Mesothelial cell of epicardium (in vitro differentiated cells): ENCODE data around the gene FAHD1. TPM values are rescaled to one million over a fixed set of nuclear protein-coding genes. Genes with fewer than 3 reads are reported as not detected.

Experiments
- DNase-seq, 2 experiments: peaks; one replicate each; pipeline ENCODE4 v3.0.0; 2021; ENCODE audit warnings: low spot score in 2 of 2; ENCODE audit not compliant: unreplicated experiment in 2 of 2
- H3K27ac Mint-ChIP-seq: 2 replicates; pipeline ENCODE4 v1.8.0; 2021; ENCODE audit warnings: mixed read lengths
- H3K27me3 Mint-ChIP-seq: 2 replicates; pipeline ENCODE4 v1.8.0; 2021; ENCODE audit warnings: low read depth, mixed read lengths
- H3K36me3 Mint-ChIP-seq: 2 replicates; pipeline ENCODE4 v1.8.0; 2021; ENCODE audit warnings: mixed read lengths
- H3K4me1 Mint-ChIP-seq: 2 replicates; pipeline ENCODE4 v1.8.0; 2021; ENCODE audit warnings: mixed read lengths
- H3K4me3 Mint-ChIP-seq: 2 replicates; pipeline ENCODE4 v1.8.0; 2021; ENCODE audit warnings: mild to moderate bottlenecking, moderate library complexity, mixed read lengths
- H3K9me3 Mint-ChIP-seq: 2 replicates; pipeline ENCODE4 v1.8.0; 2021; ENCODE audit warnings: mixed read lengths
- total RNA-seq: library from RNA; stranded (reverse); gene quantifications from 3 replicates; pipeline ENCODE4 v1.2.1, GENCODE V29; 2021
- TF ChIP-seq, protein P1 (sequence below): fragments of 200-600 bp; sonication (generic); IDR thresholded peaks from one replicate; pipeline ENCODE4 v1.5.0; 2021; ENCODE audit warnings: antibody characterized with exemption; ENCODE audit not compliant: unreplicated experiment

FAHD1 gene
- total RNA-seq, 1 donor from 2014 or later: 23.1 TPM

DNA sequence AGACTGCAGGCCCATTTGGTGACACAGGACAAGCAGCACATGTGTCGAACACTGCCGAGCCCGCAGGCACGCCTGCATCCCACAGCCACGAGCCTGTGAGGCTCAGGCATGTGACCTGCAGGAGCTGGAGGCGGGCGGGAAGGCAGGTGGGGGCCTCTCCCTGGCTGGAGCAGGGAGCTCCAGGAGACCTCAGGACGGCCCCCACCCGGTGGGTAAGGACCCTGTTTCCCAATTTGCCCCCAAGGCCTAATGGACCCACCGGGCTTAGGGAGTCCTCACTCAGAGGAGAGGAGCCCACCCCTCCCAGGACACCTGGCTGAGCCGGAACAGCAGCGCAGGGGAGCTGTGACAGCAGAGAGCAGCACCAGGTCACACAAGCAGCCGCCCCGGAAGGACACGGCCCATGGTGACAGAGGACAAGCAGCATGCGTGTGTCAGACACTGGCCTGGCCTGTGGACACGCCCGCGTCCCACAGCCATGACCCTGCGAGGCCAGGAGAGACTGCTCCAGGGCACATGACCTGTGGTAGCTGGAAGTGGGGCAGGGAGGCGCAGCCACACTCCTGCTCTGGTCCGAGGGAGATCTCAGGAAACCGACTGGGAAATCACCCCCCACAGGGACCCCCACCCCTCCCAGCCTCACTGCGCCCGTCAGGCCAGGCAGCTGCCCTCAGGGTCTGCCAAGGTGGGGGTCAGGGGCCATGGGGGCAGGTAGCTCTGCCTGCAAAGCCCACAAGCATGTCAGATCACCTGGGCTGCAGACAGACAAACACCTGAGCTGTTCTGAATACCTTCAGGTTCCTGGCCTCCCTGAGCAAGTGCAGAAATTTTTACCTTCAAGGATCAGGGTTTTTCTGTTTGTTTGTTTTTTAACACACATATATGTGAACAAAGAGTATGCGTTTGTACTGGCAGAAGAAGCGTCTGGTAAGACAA, 47.0 kb upstream of the FAHD1 start:
- no peak for DNase-seq
- no peaks in the 10 kb centered on the region for H3K27me3 Mint-ChIP-seq
- TF ChIP-seq, protein P1, sequence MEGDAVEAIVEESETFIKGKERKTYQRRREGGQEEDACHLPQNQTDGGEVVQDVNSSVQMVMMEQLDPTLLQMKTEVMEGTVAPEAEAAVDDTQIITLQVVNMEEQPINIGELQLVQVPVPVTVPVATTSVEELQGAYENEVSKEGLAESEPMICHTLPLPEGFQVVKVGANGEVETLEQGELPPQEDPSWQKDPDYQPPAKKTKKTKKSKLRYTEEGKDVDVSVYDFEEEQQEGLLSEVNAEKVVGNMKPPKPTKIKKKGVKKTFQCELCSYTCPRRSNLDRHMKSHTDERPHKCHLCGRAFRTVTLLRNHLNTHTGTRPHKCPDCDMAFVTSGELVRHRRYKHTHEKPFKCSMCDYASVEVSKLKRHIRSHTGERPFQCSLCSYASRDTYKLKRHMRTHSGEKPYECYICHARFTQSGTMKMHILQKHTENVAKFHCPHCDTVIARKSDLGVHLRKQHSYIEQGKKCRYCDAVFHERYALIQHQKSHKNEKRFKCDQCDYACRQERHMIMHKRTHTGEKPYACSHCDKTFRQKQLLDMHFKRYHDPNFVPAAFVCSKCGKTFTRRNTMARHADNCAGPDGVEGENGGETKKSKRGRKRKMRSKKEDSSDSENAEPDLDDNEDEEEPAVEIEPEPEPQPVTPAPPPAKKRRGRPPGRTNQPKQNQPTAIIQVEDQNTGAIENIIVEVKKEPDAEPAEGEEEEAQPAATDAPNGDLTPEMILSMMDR: no peak
- peaks cover 17% of the 10 kb centered on the region for H3K4me1 Mint-ChIP-seq
- peak overlapping the region; percentile 83 for H3K4me3 Mint-ChIP-seq
- no peaks in the 10 kb centered on the region for H3K9me3 Mint-ChIP-seq
- H3K36me3 Mint-ChIP-seq: no peaks in the 10 kb centered on the region
- H3K27ac Mint-ChIP-seq: peak overlapping the region; percentile 47

DNA sequence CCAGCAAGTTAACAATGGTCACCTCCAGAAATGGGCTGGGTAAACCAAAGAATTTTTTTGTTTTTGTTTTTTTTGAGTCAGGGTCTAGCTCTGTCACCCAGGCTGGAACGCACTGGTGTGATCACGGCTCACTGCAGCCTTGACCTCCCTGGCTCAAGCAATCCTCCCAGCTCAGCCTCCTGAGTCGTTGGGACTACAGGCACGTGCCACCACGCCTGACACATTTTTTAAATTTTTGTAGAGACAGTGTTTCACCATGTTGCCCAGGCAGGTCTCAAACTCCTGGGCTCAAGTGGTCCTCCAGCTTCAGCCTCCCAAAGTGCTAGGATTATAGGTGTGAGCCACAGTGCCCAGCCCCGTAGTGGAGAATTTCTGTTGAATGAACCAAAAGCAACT, 46.3 kb upstream of the FAHD1 start:
- no peaks in the 10 kb centered on the region for H3K9me3 Mint-ChIP-seq
- TF ChIP-seq, protein P1: no peak
- no peaks in the 10 kb centered on the region for H3K27me3 Mint-ChIP-seq
- H3K4me3 Mint-ChIP-seq: peak overlapping the region; percentile 83
- H3K4me1 Mint-ChIP-seq: peaks cover 18% of the 10 kb centered on the region
- DNase-seq: no peak
- H3K36me3 Mint-ChIP-seq: no peaks in the 10 kb centered on the region
- no peak overlapping the region for H3K27ac Mint-ChIP-seq

DNA sequence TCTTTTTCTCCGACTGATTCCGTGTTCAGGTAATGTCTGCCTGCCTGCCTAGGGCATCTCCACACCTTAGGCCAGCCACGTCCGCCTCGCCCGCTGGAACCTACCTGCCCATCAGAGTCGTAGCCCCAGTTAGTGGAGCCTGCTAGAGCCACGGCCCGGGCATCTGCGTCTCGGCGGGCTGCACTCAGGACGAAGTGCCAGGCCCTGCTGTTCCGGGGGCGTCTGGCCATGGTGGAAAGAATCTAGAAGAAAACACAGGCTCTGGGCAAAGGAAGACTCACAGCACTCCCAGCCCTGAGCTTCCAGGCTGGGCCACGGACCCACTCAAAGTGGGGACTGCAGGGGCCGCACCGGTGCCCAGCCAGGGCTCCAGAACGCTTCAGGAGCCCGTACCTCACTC, 45.8 kb upstream of the FAHD1 start:
- TF ChIP-seq, protein P1: no peak

DNA sequence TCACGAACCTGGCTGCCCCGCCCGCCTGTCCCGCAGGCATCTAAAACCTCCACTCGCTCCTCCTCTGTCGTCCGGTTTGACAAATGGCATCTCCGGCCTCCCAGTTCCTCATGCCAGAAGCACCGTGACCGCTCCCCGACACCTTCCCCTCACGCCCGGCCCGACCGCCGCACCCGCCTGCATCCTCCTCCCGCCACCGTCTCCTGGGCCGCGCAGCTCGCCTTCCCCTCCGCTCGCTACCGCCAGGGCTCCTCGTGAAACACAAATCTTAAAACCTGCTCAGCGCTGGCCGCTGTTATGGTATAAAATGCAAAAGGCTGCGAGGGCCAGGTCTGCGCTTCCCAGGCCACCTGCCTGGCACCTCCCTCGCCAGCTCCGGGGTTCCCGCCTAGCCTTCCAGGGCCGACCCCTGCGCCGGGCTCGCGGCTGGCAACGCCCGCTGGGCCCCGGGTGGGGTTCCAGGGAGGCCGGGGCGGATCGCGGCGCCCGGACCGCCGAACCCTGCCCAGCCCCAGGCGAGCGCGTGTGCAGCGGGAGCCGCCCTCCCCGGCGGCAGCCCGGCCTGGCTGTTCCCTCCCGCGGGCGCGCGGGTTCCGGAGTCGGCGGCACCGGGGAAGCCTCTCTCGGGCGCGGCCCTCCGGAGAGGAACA, 45.1 kb upstream of the FAHD1 start:
- Mint-ChIP-seq H3K27me3 (no peaks in the 10 kb centered on the region), H3K36me3 (no peaks in the 10 kb centered on the region), H3K9me3 (no peaks in the 10 kb centered on the region), H3K4me1 (peaks cover 18% of the 10 kb centered on the region), H3K27ac (peak overlapping the region; percentile 91), H3K4me3 (peak overlapping the region; percentile 83)
- DNase-seq: no peak
- TF ChIP-seq, protein P1: no peak

More for the DNA sequence above, 45.8 kb upstream of the FAHD1 start:
- Mint-ChIP-seq H3K4me3 (peak overlapping the region; percentile 83), H3K4me1 (peaks cover 18% of the 10 kb centered on the region), H3K9me3 (no peaks in the 10 kb centered on the region), H3K36me3 (no peaks in the 10 kb centered on the region), H3K27me3 (no peaks in the 10 kb centered on the region), H3K27ac (peak overlapping the region; percentile 91)
- no peak for DNase-seq

DNA sequence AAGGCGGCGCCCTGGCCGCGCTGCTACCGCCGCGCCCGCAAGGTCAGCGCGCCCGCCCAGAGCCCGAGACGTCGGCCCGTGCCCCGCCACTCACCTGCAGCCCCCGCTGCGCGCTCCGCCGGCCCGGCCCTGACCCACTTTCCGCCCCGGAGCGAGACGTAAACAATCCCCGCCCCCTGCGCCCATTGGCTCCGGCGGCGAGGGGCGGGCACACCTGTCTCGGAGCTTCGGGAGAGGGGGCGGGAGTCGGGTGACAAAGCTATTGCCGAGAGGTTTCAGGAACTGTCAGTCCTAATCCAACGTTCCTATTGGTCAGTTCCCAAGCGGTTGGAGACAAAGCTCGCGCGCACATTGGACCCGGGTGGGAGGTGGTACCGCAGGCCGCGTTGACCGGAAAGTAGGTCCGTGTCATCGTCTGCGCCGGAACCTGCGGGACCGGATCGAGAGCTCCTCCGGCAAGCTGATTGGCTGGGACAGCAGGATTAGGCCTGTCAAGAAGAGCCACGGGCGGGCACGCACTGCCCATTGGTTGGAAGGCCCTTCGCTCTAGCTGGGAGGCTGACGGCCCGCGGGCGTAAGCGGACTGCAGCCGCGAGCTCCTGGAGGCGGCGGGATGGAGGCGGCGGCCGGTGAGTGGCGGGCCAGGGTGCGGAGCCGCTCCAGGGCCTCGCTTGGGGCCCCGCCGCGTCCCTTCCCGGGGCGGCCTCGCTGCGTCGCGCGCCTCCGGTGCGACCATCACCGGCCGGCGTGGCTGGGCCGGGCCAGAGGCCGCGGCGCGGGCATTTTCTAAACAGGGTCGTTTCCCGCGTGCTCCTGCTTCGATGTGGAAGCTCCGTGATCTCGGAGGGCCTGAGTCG, 44.4 kb upstream of the FAHD1 start, which contains the start of the genes NUBP2 and SPSB3:
Gene NUBP2 (plus strand): TSS at position 553 of the 857 bp plus-strand sequence. CDS start 61 bp downstream, at position 614.
Gene SPSB3 (minus strand): TSS at position 164 of the 857 bp plus-strand sequence. CDS start 1,088 bp downstream, outside the sequence.
- Mint-ChIP-seq H3K9me3 (no peaks in the 10 kb centered on the region), H3K27me3 (no peaks in the 10 kb centered on the region), H3K36me3 (no peaks in the 10 kb centered on the region), H3K4me1 (peaks cover 18% of the 10 kb centered on the region), H3K4me3 (peak within 1 kb of the TSS; percentile 92), H3K27ac (peak within 1 kb of the TSS; percentile 94)
- TF ChIP-seq, protein P1: no peak
- peak; percentile 97 to 100 for DNase-seq
